ENCODE data around the gene RPIA. TPM values are rescaled to one million over a fixed set of nuclear protein-coding genes. Genes with fewer than 3 reads are reported as not detected.
"Not testable (repeated sequence)": the region's sequence is repeated elsewhere in the genome, so short reads cannot be mapped to it uniquely, and the experiment has no call there.

Gene RPIA
- polyA plus RNA-seq, 1 donor: 32.6 TPM

GRCh38 chr2:88770016-88770415 is 78.5 kb downstream of the RPIA start:
- no peak for DNase-seq

DNA sequence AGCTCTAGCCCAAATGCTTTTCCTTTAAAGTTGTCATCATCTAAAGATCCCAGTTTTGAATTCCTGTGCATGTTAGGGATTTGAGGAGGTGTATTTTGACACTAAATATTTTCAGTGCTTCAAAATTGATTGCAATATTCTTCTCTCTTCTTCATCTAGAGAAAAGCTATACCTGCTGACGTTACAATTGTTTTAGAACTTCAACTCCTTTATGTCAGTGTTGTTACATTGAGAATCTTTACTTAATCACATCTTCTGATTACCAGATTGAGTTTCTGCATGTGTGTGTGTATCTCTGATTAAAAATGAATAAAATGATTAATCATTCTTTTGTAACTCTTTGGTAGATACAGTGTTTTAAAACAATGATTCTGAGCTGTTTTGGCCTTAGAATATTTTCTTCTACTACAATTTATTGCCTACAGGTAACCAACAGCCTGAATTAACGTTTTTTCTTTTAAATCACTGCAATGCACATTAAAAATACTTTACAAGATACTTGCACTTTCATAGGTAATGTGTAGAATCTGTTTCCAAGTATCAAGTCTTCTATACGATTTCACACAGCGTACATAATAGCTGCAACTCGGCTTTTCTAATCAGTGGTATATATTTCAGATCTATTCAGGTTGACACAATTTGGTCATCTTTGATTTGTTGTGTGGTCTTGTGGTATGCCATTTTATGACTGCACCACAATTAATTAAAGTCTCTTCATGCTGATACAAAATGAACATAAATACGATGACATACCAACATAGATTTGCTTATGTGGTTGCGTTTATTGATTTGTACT is 82.0 kb downstream of the RPIA start:
- not testable (repeated sequence) for DNase-seq

- not testable (repeated sequence) for DNase-seq
Observed at GRCh38 chr2:88789213-88789612, 97.7 kb downstream of the RPIA start.

GRCh38 chr2:88795932-88796331 is 104.5 kb downstream of the RPIA start:
- not testable (repeated sequence) for DNase-seq

DNA sequence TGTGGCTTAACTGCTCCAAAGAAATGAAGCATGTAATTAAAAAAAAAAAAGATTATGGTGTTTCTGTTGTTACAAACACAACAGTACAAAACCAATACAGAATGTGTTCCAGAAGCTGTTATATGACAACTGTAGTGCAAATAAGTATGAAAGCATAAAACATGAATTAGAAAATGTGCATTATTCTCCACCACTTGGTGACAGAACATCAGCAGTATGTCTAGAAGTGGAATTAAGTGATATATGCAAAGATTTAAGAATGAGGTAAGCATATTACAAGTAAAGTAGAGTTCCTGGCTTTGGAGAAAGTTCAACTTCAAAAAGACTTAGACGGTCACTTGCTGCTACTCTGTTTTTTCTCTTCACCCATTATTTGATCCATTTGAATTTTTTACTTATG is 105.0 kb downstream of the RPIA start:
- not testable (repeated sequence) for DNase-seq

- not testable (repeated sequence) for DNase-seq
Observed at GRCh38 chr2:88797164-88797563, 105.7 kb downstream of the RPIA start.

Other genes starting within 250 kb of the RPIA start
- gene FOXI3, start 239.0 kb upstream of the RPIA start, polyA plus RNA-seq (ENCODE audit: insufficient read length): 0.22 TPM
- 28.0 TPM for gene EIF2AK3, start 64.2 kb upstream of the RPIA start, polyA plus RNA-seq (ENCODE audit: insufficient read length)